Body of pancreas (tissue), 4 donors: ENCODE results near the gene PFAS.

Experiments used
- CTCF ChIP-seq, 7 experiments: fragments of 450-650 bp in 4 of 7; fragments of 200-600 bp in 3 of 7; sonication (generic) in 3 of 7; IDR thresholded peaks; one replicate each; pipeline ENCODE4 v1.5.1; 2016 to 2019; ENCODE audit warnings: antibody characterized with exemption in 7 of 7
- POLR2A ChIP-seq, 3 donors: fragments of 450-650 bp; IDR thresholded peaks; one replicate each; pipeline ENCODE4 v1.6.1; 2016; ENCODE audit warnings: antibody characterized with exemption in 3 of 3, mild to moderate bottlenecking in 2 of 3

DNA sequence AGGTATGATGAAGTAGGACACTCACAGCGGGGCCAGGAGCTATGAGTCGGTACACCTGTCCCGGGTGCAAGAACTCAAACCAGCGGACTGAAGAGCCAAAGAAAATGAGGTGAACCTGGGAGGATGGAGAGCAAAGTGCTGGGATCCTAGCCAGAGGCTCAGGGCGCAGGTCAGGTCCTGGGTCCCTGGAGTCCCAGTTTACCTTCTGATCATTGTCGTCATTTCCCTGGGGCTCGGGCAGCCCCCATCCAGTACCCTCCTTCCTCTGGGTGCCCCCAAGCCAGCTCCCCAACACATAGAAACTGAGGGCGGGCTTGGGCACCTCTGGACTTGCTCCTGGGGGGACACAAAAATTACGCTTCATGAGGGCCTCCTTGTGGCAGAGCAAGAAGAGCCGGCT lies 17.4 kb upstream of the PFAS start:
- TF ChIP-seq POLR2A (IDR thresholded peaks at IDR 0.05), result no peak
- no peak for TF ChIP-seq CTCF (IDR thresholded peaks at IDR 0.05)
